GM21825 (cell line): ENCODE data around the gene VSTM2L.

Source experiments
- ATAC-seq: cut with Tn5 transposase; IDR thresholded peaks from one replicate; pipeline ENCODE4 v1.9.1; 2021; ENCODE audit warnings: mild to moderate bottlenecking, moderate library complexity; ENCODE audit not compliant: unreplicated experiment

VSTM2L gene

DNA sequence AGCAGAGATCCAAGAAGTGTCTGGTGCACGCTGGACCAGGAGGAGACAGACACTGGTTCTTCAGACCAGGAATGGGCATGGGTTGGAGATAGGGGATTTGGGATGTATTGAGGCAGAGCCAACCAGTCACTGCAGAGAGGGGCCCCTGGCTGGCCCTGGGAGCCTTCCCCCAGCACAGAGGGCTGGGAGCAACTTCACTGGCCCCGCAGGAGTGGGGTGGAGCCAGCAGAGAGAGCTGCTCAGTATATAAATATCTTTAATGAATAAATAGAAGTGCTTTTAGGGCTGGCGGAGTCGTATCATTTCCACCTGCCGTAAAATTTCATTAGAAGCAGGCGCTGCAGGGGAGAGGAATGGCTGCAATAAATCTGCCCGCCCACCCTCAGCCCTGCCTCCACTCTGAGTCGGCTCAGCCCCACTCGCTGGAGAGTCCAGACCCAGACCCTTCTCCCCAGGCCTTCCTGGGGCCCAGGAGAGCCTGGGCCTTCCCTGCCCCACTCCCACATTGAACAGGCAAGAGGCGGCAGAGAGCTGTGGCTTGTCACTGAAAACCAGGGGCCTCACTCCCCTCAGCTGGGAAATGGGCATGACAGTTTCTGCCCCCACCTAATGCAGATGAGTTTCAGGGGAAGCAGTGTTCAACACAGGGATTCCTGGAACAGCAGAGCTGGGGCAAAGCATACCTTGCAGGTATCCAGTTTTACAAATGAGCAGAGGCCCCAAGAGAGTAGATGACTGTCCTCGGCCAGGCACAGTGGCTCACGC is 23.9 kb upstream of the VSTM2L start:
- ATAC-seq, result no peak

DNA sequence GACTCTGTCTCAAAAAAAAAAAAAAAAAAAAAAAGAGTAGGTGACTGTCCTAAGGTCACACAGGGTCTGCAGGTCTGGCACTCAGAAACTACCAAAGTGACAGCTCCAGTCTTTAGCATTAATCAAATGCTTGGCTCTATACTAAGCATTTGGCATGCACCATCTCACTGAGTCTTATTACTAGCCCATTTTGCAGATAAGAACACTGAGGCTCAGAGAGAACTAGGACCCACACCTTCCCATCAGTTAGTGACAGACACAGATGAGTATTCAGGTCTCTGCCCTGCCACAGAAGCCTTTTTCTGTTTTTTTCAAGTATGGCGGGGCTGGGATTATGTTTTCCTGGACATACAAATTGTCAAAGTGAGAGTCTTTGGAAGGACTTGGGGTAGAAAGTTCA is 23.1 kb upstream of the VSTM2L start:
- ATAC-seq, result no peak

DNA sequence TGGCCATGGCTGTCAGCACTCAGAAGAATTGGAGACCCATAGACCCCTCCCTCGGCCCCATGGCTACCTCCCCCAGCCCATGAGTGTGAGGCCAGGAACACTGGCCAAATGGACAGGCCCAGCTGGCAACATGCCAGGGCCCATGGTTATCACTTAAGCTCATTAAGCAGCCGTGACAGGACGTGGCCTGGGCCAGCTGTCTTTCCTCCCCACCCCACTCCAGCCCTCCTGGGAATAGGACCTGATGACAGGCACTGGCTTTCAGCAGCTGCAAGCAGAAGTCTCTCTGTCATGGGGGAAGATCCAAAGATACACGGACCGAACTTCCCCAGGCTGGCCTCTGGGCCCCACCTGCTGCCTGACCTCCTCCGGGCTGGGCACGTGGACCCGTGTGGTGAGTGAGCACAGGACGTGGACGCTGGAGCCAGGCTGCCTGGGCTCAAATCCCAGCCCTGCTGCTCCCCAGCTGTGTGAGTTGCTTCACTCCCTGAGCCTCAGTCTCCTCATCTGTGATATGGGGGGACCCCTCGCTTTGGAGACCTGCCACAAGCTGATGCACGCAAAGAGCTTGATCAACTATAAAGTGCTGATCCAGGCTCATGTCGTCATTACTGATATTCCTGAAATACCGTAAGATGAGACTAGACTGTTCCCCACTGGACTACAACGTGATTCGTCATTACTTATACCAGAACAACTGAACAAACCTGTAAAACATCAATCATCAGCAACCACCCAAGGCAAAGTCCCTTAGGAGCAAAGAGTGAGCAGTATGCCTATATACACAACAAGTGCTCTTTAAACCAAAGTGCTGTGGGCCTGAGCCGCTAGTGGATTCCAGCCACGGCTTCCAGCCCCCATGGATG is 22.0 kb upstream of the VSTM2L start:
- no peak for ATAC-seq

DNA sequence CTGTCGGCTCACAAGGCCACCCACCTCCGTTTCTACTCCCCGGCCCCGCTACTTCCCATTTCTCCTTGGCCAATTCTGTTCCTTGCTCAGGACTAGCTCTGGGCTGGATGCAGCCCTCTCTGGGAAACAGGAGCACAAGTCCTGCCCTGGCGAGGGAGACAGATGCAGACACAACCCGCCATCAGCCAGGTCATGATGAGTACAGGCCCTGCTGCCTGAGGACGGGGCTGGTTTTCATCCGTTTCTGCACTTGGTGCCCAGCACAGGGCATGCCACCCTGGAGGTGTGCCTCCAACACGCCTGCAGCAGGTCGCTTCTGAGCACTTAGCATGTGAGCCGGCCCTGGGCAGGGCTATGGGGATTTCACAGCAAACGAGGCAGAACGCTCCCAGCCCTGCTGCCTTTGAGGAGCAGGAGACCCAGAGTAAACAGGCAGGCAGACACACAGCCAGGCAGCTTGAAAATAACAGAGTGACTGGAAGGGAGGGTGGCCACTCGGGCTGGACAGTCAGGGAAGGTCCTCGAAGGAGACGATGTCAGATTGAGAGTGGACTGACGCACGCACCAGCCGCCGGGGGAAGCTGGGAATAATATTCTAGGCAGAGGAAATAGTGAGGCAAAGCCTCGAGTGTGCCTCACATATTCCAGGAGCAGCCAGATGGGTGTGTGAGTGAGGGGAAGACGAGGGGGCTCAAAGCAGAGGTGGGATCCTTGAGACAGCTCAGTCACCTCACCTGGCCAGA is 21.2 kb upstream of the VSTM2L start:
- no peak for ATAC-seq

GRCh38 chr20:37882961-37883712 is 19.8 kb upstream of the VSTM2L start:
- no peak for ATAC-seq

GRCh38 chr20:37885042-37885441 is 17.9 kb upstream of the VSTM2L start:
- ATAC-seq, result no peak

DNA sequence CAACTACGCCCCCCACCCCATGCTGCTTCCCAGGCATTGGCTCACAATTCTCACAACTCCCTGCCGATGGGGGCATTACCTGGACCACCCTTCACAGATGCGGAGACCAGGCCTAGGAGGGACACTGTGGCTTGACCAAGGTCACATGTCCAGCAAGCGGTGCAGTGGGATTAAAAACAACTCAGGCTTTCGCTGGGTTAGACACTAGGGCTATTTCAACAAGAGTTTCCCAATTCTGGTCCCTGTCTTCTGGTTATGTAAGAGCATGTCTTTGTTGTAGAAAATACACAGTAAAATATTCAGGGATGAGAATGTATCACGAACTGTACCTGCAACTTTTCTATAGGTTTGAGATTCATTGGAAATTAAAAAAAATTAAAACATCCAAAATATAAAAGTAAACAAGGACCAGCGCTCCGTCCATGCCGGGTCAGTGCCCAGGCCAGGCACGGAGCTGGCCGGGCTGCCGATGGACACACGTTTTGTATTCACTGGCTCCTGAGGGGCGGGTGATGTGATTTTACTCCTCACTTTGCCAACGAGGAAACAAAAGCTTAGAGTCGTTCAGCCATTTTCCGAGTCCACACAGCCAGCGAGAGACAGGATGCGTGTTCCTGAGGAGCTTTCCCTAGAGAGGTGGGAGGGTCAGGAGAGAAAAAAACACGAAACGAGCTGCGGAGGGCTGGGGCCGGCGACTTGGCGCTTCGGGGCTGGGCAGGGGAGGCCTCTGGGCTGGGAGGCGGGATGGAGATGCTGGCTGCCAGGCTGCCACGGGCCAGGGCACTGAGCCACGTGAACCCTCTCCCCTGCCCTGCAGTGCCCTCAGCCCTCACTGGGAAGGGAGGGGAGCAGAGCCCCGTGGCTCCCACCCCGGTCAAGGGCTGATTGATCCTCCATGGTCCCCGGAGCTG is 17.1 kb upstream of the VSTM2L start:
- ATAC-seq, result no peak

DNA sequence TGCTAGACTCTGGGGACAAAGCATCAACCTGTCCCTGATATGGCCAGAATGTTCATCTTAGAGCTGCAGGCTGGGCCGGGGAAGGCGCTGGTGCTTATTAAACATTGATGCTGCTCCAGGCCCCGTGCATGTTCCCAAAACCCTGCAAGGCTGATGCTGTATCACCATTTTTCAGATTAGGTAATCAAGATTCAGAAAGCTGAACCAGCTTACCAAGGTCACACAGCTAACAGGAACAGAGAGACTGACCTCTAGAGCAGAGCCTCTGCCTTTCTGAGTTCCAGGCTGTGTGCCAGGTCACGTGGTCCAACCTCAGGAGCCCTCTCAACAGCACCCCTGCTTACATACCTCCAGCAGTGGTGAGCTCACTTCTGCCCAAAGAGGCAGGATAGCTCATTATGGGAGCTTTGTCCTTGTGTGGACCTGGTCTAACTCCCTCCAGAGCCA is 16.1 kb upstream of the VSTM2L start:
- no peak for ATAC-seq

- no peak for ATAC-seq
These were observed 14.3 kb upstream of the VSTM2L start for GRCh38 chr20:37888641-37889040.

DNA sequence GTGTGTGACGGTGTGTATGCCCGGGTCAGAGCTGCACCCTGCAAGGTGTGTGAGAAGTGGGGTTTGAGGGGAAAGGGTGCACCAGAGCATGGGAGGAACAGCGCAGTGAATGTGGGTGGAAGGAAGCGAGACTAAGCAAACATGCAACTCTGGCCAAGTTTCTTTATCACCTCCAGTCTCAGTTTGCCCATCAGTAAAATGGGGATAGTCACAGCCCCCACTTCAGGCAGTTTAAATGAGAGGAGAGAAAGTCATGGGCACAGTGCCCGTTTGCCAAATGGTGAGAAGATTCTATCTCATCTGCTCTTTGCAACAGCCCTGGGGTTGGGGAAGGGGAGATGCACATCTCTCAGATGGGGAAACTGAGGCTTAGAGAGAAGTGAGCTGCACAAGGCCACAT is 12.8 kb upstream of the VSTM2L start:
- no peak for ATAC-seq

DNA sequence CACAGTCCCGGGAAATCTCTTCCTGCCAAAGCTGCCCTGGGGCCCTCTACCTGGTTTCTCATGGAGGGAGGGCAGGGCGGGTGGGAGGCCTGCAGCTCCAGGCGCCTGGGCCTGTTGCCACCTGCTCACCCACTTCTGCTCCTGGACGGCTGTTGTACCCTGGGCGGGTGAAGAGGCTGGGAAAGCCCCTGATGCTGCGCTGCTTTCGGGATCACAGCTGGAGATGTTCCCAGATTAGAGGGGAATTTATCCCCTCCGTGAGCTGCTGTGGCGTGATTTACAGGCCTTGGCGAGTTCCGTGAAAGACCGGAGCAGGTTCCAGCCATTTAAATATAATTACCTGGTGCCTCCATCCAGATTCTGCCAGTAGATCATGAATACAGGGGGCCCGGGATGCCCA is 12.3 kb upstream of the VSTM2L start:
- no peak for ATAC-seq

DNA sequence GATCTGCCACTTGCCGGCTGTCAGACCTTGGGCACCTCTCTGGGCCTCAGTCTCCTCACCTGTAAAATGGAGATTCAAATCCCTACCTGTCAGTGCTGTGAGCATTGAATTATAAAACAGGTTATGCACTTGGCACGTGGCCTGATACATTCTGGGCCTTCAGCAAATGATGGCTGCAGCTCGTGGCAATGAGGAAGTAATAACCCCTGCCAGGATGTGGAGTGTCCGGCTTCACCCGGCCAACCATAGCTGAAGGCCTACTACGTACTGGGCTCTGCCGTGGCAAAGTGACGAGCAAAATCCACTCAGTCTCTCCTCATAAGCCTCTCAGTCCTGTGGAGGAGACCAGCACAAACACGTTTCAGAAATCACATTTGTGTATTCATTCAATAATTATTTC is 10.9 kb upstream of the VSTM2L start:
- ATAC-seq, result no peak

- no peak for ATAC-seq
These were observed 9.2 kb upstream of the VSTM2L start for GRCh38 chr20:37893566-37894241.

DNA sequence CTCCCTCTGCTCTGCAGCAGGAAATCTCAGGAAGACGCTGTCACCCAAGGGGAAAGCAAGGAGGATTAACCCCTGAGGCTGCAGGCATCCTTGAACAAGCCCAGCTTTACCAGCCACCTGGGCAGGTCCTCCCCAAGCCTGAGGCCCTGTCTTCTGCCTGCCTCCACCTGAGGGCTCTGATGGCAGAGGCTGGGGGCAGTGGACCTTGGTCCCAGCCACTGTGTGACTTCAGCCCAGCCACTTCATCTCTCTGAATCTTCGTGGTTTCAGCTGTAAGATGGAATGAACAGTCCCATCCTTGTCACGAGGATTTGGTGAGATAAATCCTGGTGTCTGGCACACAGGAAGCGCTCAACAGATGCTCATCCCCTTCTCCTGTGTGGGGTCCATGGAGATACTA is 8.5 kb upstream of the VSTM2L start:
- no peak for ATAC-seq

DNA sequence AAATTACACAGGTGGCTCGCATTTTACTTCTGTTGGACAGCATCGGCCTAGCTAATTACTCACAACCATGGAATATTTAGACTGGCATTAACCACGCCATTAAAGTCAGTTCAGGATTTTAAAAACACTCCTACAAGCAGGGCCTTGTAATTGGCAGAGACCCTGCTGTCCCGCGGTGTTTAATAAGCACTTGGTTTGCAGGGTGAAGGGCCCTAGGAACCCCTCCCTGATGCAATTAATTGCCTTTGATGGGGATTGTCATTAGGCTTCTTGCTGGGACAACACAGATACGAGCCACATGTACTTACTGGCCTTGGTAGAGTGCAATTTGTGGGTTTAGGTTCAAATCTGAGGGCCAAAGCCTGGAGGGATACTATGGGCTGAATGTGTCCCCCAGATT is 7.8 kb upstream of the VSTM2L start:
- ATAC-seq, result no peak

DNA sequence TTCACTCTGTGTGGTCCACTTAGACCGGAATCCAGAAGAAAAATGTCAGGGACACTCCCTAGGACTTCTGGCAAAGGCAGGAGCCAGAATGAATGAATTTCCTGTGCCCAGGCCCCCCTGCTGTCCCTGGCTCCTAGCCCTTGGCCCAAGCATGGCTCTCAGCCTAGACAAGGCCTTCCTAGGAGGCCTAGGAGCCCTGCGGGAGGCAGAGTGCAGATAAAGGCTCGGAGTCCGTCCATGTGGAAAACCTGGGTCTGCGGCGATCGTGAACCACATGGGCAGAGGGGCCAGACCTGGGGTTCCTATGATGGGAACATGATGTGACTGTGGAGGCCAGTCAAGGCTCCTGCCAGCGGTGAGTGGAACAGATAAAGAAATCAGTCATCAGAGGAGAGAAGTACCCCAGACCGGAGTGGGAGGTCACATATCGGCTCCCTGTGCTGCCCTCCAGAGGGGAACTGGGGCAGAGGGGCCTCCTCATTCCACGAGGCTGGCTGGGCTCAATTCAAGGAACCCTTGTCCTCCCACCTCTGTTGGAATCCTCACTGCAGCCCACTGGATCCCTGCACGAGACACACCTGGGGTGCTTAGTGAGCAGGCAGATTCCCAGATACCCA is 5.9 kb upstream of the VSTM2L start:
- no peak for ATAC-seq

- no peak for ATAC-seq
These were observed 4.5 kb upstream of the VSTM2L start for GRCh38 chr20:37898233-37899104.
